H1 (cell line): ENCODE measurements around the gene MYF5. TPM values are rescaled to one million over a fixed set of nuclear protein-coding genes. Genes with fewer than 3 reads are reported as not detected.

Experiments used
- CTBP2 ChIP-seq: IDR thresholded peaks from 2 replicates; pipeline ENCODE4 v1.7.0; 2011; ENCODE audit warnings: borderline replicate concordance, mild to moderate bottlenecking, moderate library complexity, mixed read lengths, low read length; ENCODE audit not compliant: insufficient read depth, insufficient read length
- HDAC6 ChIP-seq: IDR thresholded peaks from one replicate; pipeline ENCODE4 v1.7.1; 2012; ENCODE audit warnings: low read depth, mild to moderate bottlenecking, inconsistent platforms, low read length, moderate library complexity
- POLR2A ChIP-seq, 2 experiments: IDR thresholded peaks; 1 replicate in 1 of 2; 2 replicates in 1 of 2; pipeline ENCODE4 v1.6.1; 2011; ENCODE audit warnings: low read depth in 2 of 2, low read length in 2 of 2, mild to moderate bottlenecking in 2 of 2; ENCODE audit errors: control extremely low read depth in 1 of 2
- RAD21 ChIP-seq, 2 experiments: IDR thresholded peaks in 1 of 2; conservative IDR thresholded peaks in 1 of 2; 2 replicates each; pipeline ENCODE4 v1.6.1; 2011; ENCODE audit warnings: low read depth in 2 of 2, low read length in 2 of 2, improper control_type of control experiment in 1 of 2, inconsistent platforms in 1 of 2, mild to moderate bottlenecking in 1 of 2, moderate library complexity in 1 of 2
- TAF1 ChIP-seq: IDR thresholded peaks from 2 replicates; pipeline ENCODE4 v1.6.1; 2011; ENCODE audit warnings: mild to moderate bottlenecking, low read depth, low read length
- polyA plus RNA-seq, 7 experiments: library from polyadenylated mRNA; depleted of rRNA in 3 of 7; stranded (reverse) in 5 of 7; unstranded in 2 of 7; fragments of >200 nt in 5 of 7; fragments of 200-250 nt in 2 of 7; gene quantifications; 1 replicate in 5 of 7; 2 replicates in 1 of 7; 4 replicates in 1 of 7; pipeline versions ENCODE4 v1.2.1 to v1.2.3, GENCODE V29; 2011 to 2013; ENCODE audit warnings: missing spikeins in 2 of 7, mixed read lengths in 2 of 7
- total RNA-seq: library from RNA; stranded (reverse); fragmentation: NEBNext Ultra II Directional; extraction: Animal tissue kit (Norgen Biotek cat#: 25700); gene quantifications from 2 replicates; pipeline ENCODE4 v1.2.1, GENCODE V29; 2021

Gene MYF5
- total and polyA plus RNA-seq, 2 of the 8 experiments (the other 6 are each of a cell fraction or from before 2014, with no cell fraction given): 0.09 TPM; not detected in 1

- TF ChIP-seq POLR2A (IDR thresholded peaks at IDR 0.05; ENCODE audit: control extremely low read depth in 1 of 2, low read depth in 2 of 2, low read length in 2 of 2) (no peak), RAD21 (IDR thresholded peaks at IDR 0.05 in 1 of 2, conservative IDR thresholded peaks at IDR 0.05 in 1 of 2; ENCODE audit: low read depth in 2 of 2, low read length in 2 of 2) (no peak), CTBP2 (no peak), HDAC6 (no peak), TAF1 (no peak)
Observed at GRCh38 chr12:80717856-80718255, 1.1 kb downstream of the MYF5 start (continued).
